ENCODE results near the gene TDRD15.

GRCh38 chr2:21183726-21184125 is 60.0 kb downstream of the TDRD15 start:
- TF ChIP-seq CTCF (IDR thresholded peaks at IDR 0.05; ENCODE audit: insufficient read depth, low read length) (no peak), GABPA (IDR thresholded peaks at IDR 0.05; ENCODE audit: low read depth) (no peak), POLR2AphosphoS5 (IDR thresholded peaks at IDR 0.05; ENCODE audit: low read depth) (no peak), REST (IDR thresholded peaks at IDR 0.05; ENCODE audit: insufficient replicate concordance, low read depth) (no peak)

Measured in HL-60 (cell line).